SK-N-SH treated with all-trans-retinoic acid at 6 μM for 48 hours (cell line): ENCODE measurements around the gene NOA1.

Source experiments
- ATAC-seq: fragments of 200-7000 bp; cut with Tn5 transposase; 3 replicates; pipeline ENCODE4 v1.9.1; 2020; ENCODE audit warnings: mild to moderate bottlenecking, moderate library complexity
- ARNTL ChIP-seq: fragments of 450-650 bp; formaldehyde crosslinking; IDR thresholded peaks from 2 replicates; pipeline ENCODE4 v1.5.0; 2020; ENCODE audit warnings: low read depth, mild to moderate bottlenecking, moderate library complexity, borderline replicate concordance
- BACH2 ChIP-seq: fragments of 250-450 bp; sonication (Bioruptor Pico); IDR thresholded peaks from 2 replicates; pipeline ENCODE4 v1.9.0; 2021; ENCODE audit warnings: mild to moderate bottlenecking, borderline replicate concordance
- CSDC2 ChIP-seq: fragments of 250-450 bp; sonication (Bioruptor Pico); IDR thresholded peaks from 2 replicates; pipeline ENCODE4 v1.5.0; 2020; ENCODE audit warnings: mild to moderate bottlenecking, moderate library complexity
- ESRRG ChIP-seq: fragments of 250-450 bp; sonication (Bioruptor Pico); IDR thresholded peaks from 2 replicates; pipeline ENCODE4 v1.6.1; 2021; ENCODE audit warnings: mild to moderate bottlenecking
- GLIS3 ChIP-seq: fragments of 250-450 bp; sonication (Bioruptor Pico); IDR thresholded peaks from 2 replicates; pipeline ENCODE4 v1.5.0; 2020; ENCODE audit warnings: mild to moderate bottlenecking, moderate library complexity
- PPARA ChIP-seq: fragments of 250-450 bp; sonication (Bioruptor Pico); IDR thresholded peaks from 2 replicates; pipeline ENCODE4 v1.5.0; 2020; ENCODE audit warnings: mild to moderate bottlenecking, borderline replicate concordance
- RARB ChIP-seq: fragments of 250-450 bp; sonication (Bioruptor Pico); IDR thresholded peaks from 2 replicates; pipeline ENCODE4 v1.8.0; 2021; ENCODE audit warnings: mild to moderate bottlenecking, moderate library complexity
- ZC3H10 ChIP-seq: fragments of 250-450 bp; sonication (Bioruptor Pico); IDR thresholded peaks from 2 replicates; pipeline ENCODE4 v1.5.1; 2021; ENCODE audit warnings: mild to moderate bottlenecking, moderate library complexity
- ZFP3 ChIP-seq: fragments of 250-450 bp; sonication (Bioruptor Pico); IDR thresholded peaks from 2 replicates; pipeline ENCODE4 v1.5.0; 2020; ENCODE audit warnings: mild to moderate bottlenecking, moderate library complexity
- ZFP30 ChIP-seq: fragments of 450-650 bp; formaldehyde crosslinking; IDR thresholded peaks from 2 replicates; pipeline ENCODE4 v1.5.0; 2022; ENCODE audit warnings: mild to moderate bottlenecking, moderate library complexity
- ZNF565 ChIP-seq: fragments of 450-650 bp; formaldehyde crosslinking; conservative IDR thresholded peaks from 2 replicates; pipeline ENCODE4 v1.5.0; 2020; ENCODE audit warnings: low read depth, mild to moderate bottlenecking, moderate library complexity
- ZNF8 ChIP-seq: fragments of 450-650 bp; formaldehyde crosslinking; IDR thresholded peaks from 2 replicates; pipeline ENCODE4 v1.5.0; 2020; ENCODE audit warnings: mild to moderate bottlenecking, moderate library complexity
- TF ChIP-seq, protein P1 (sequence below): fragments of 250-450 bp; sonication (Bioruptor Pico); IDR thresholded peaks from 2 replicates; pipeline ENCODE4 v1.8.0; 2021; ENCODE audit warnings: low read depth, mild to moderate bottlenecking, moderate library complexity, borderline replicate concordance
- TF ChIP-seq, protein P2 (sequence below): fragments of 250-450 bp; sonication (Bioruptor Pico); IDR thresholded peaks from 2 replicates; pipeline ENCODE4 v1.5.1; 2020; ENCODE audit warnings: low read depth, mild to moderate bottlenecking, moderate library complexity
- TF ChIP-seq, protein P3 (sequence below): fragments of 250-450 bp; sonication (Bioruptor Pico); IDR thresholded peaks from 2 replicates; pipeline ENCODE4 v1.8.0; 2020; ENCODE audit warnings: mild to moderate bottlenecking, moderate library complexity, borderline replicate concordance
- TF ChIP-seq, protein P4 (sequence below): fragments of 250-450 bp; sonication (Bioruptor Pico); IDR thresholded peaks from 2 replicates; pipeline ENCODE4 v1.5.0; 2020; ENCODE audit warnings: mild to moderate bottlenecking, moderate library complexity
- TF ChIP-seq, protein P5 (sequence below): fragments of 250-450 bp; sonication (Bioruptor Pico); IDR thresholded peaks from 2 replicates; pipeline ENCODE4 v1.5.1; 2021; ENCODE audit warnings: mild to moderate bottlenecking, moderate library complexity

Gene NOA1

DNA sequence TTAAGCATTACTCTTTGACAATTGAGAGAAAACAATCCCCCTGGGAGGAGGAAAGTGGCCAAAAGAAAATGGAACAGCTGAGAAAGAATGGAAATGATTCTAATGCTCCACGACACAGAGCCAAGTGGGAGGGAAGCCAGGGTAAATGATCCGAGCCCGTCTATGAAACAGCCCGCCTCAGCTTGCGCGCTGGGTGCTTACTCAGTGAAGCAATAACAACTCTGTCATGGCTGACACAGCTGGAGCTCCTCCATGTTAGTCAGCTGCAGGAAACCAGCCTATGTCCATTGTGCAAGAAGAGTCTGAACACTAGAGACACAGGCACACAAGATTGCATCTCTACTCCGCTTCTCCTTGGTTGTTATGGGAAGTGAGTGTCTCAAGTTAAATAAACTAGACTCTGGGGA is 19.3 kb downstream of the NOA1 start:
- peak; percentile 39 for ATAC-seq
- no peak for TF ChIP-seq GLIS3 (CRISPR knock-in tag)
- TF ChIP-seq, protein P1, sequence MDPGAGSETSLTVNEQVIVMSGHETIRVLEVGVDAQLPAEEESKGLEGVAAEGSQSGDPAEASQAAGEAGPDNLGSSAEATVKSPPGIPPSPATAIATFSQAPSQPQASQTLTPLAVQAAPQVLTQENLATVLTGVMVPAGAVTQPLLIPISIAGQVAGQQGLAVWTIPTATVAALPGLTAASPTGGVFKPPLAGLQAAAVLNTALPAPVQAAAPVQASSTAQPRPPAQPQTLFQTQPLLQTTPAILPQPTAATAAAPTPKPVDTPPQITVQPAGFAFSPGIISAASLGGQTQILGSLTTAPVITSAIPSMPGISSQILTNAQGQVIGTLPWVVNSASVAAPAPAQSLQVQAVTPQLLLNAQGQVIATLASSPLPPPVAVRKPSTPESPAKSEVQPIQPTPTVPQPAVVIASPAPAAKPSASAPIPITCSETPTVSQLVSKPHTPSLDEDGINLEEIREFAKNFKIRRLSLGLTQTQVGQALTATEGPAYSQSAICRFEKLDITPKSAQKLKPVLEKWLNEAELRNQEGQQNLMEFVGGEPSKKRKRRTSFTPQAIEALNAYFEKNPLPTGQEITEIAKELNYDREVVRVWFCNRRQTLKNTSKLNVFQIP (CRISPR knock-in tag) = no peak
- TF ChIP-seq CSDC2 (CRISPR knock-in tag) = no peak
- no peak for TF ChIP-seq PPARA
- TF ChIP-seq ZNF8 (CRISPR knock-in tag) = no peak

DNA sequence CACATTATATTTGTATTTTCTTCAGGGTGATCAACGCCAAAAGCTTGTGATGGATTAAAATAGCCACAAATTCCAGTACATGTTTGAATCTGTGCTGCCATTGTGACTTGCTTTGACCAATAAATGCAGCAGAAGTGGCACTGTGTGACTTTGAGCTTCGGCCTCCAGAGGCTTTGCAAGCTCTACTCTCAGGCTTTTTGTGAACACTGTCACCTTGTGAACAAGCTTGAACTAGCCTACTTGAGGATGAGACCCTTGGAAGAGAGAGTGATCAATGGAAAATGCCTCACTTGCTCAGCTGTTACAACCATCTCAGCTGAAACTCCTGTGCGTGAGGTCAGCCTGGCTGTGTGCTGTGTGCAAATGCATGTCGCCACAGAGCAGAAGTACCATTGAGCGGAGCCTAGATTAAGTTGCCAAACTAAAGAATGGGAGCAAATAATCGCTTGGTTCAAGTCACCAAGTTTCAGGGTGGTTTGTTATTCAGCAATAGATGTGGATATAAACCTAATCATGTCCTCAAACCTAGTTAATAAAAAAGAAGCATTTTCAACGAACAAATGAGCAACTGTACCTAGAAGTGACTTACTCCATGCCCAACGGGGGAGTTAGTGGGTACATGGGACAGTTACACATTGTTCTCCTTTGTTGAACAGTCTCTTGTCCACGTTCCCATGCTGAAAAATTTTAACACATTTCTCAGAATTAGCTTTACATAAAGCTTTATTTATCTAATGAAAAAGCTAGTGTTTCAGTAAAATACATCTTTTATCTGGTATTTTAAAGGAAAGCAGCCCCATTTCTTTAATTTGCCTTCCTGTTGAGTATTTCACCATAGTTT is 23.5 kb downstream of the NOA1 start:
- TF ChIP-seq ZC3H10 (no peak), ZFP3 (CRISPR knock-in tag) (no peak), BACH2 (CRISPR knock-in tag) (no peak), RARB (CRISPR knock-in tag) (no peak), PPARA (no peak), ARNTL (CRISPR knock-in tag) (no peak), ESRRG (CRISPR knock-in tag) (no peak), ZNF565 (CRISPR knock-in tag) (no peak)
- TF ChIP-seq, protein P2, sequence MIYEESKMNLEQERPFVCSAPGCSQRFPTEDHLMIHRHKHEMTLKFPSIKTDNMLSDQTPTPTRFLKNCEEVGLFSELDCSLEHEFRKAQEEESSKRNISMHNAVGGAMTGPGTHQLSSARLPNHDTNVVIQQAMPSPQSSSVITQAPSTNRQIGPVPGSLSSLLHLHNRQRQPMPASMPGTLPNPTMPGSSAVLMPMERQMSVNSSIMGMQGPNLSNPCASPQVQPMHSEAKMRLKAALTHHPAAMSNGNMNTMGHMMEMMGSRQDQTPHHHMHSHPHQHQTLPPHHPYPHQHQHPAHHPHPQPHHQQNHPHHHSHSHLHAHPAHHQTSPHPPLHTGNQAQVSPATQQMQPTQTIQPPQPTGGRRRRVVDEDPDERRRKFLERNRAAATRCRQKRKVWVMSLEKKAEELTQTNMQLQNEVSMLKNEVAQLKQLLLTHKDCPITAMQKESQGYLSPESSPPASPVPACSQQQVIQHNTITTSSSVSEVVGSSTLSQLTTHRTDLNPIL (CRISPR knock-in tag) = no peak
- TF ChIP-seq, protein P3, sequence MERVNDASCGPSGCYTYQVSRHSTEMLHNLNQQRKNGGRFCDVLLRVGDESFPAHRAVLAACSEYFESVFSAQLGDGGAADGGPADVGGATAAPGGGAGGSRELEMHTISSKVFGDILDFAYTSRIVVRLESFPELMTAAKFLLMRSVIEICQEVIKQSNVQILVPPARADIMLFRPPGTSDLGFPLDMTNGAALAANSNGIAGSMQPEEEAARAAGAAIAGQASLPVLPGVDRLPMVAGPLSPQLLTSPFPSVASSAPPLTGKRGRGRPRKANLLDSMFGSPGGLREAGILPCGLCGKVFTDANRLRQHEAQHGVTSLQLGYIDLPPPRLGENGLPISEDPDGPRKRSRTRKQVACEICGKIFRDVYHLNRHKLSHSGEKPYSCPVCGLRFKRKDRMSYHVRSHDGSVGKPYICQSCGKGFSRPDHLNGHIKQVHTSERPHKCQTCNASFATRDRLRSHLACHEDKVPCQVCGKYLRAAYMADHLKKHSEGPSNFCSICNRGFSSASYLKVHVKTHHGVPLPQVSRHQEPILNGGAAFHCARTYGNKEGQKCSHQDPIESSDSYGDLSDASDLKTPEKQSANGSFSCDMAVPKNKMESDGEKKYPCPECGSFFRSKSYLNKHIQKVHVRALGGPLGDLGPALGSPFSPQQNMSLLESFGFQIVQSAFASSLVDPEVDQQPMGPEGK (CRISPR knock-in tag) = no peak
- TF ChIP-seq, protein P4, sequence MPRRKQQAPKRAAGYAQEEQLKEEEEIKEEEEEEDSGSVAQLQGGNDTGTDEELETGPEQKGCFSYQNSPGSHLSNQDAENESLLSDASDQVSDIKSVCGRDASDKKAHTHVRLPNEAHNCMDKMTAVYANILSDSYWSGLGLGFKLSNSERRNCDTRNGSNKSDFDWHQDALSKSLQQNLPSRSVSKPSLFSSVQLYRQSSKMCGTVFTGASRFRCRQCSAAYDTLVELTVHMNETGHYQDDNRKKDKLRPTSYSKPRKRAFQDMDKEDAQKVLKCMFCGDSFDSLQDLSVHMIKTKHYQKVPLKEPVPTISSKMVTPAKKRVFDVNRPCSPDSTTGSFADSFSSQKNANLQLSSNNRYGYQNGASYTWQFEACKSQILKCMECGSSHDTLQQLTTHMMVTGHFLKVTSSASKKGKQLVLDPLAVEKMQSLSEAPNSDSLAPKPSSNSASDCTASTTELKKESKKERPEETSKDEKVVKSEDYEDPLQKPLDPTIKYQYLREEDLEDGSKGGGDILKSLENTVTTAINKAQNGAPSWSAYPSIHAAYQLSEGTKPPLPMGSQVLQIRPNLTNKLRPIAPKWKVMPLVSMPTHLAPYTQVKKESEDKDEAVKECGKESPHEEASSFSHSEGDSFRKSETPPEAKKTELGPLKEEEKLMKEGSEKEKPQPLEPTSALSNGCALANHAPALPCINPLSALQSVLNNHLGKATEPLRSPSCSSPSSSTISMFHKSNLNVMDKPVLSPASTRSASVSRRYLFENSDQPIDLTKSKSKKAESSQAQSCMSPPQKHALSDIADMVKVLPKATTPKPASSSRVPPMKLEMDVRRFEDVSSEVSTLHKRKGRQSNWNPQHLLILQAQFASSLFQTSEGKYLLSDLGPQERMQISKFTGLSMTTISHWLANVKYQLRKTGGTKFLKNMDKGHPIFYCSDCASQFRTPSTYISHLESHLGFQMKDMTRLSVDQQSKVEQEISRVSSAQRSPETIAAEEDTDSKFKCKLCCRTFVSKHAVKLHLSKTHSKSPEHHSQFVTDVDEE (CRISPR knock-in tag) = no peak
- TF ChIP-seq, all 23 proteins: peak for 0

DNA sequence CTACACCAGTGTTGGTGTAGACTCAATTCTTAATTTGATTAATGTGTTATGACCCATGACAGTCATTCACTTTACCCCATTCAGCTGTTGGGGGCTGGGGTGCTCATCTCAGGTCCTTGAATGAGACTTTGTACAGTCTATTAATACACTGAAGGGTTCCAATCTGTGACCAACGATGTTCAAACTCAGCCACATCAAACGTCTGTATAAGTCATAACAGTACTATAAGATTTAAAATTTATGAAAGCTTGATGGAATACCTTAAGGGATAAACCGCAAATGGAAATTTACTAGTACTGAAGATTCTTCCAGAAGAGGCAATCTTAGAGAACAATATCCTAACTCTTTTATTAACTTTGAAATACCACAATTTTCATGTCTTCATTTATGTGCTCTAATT is 36.0 kb downstream of the NOA1 start:
- TF ChIP-seq, protein P3 (CRISPR knock-in tag) = no peak
- TF ChIP-seq ESRRG (CRISPR knock-in tag) (no peak), ZFP30 (CRISPR knock-in tag) (no peak)
- TF ChIP-seq, protein P5, sequence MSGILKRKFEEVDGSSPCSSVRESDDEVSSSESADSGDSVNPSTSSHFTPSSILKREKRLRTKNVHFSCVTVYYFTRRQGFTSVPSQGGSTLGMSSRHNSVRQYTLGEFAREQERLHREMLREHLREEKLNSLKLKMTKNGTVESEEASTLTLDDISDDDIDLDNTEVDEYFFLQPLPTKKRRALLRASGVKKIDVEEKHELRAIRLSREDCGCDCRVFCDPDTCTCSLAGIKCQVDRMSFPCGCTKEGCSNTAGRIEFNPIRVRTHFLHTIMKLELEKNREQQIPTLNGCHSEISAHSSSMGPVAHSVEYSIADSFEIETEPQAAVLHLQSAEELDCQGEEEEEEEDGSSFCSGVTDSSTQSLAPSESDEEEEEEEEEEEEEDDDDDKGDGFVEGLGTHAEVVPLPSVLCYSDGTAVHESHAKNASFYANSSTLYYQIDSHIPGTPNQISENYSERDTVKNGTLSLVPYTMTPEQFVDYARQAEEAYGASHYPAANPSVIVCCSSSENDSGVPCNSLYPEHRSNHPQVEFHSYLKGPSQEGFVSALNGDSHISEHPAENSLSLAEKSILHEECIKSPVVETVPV (CRISPR knock-in tag) = no peak
- no peak for ATAC-seq

More for the DNA sequence above, 23.5 kb downstream of the NOA1 start:
- no peak for ATAC-seq
